ENCODE results near the gene PNPLA3. TPM values are rescaled to one million over a fixed set of nuclear protein-coding genes. Genes with fewer than 3 reads are reported as not detected.

PNPLA3 gene
- total and polyA plus RNA-seq, 2 of the 4 experiments (the other 2 are of a cell fraction) = 3.6 to 7.5 TPM

- Histone ChIP-seq H4K20me1 (ENCODE audit: insufficient read depth, low read length) (peaks cover 6% of the 10 kb centered on the region; the same call in 1 of the 2 replicates), H4K91ac (ENCODE audit: insufficient read depth, low read depth, low read length) (no peak overlapping the region), H2BK120ac (ENCODE audit: low read depth, low read length) (no peak overlapping the region), H2BK20ac (ENCODE audit: low read depth, low read length) (no peak overlapping the region), H3K4ac (ENCODE audit: low read depth, low read length) (no peak overlapping the region), H4K5ac (ENCODE audit: low read depth, low read length) (no peak overlapping the region), H3K27ac (ENCODE audit: insufficient read depth, low read length) (no peak overlapping the region), H3K79me1 (ENCODE audit: low read depth in 1 of 2, low read length in 2 of 2) (peaks cover 0 to 12% of the 10 kb centered on the region in 2 experiments; a peak in 2 of 4 replicates), H2AFZ (replicated peaks; ENCODE audit: low read length, poor library complexity) (no peak overlapping the region), H3K9me1 (ENCODE audit: insufficient read depth, low read length) (peaks cover 11% of the 10 kb centered on the region; the same call in 1 of the 2 replicates), H2AK9ac (replicated peaks; ENCODE audit: low read depth, low read length, poor library complexity) (no peak overlapping the region), H3K4me3 (ENCODE audit: insufficient read depth, low read depth, low read length) (no peak overlapping the region), H3K9ac (ENCODE audit: low read depth, low read length) (no peak overlapping the region), H3K27me3 (ENCODE audit: control insufficient read depth, insufficient read depth, low read length) (no peaks in the 10 kb centered on the region), H2AK5ac (ENCODE audit: low read depth, low read length) (no peak overlapping the region), H3K9me3 (ENCODE audit: control insufficient read depth, insufficient read depth, low read length) (no peaks in the 10 kb centered on the region), H2BK15ac (ENCODE audit: low read depth, low read length) (no peak overlapping the region), H3K4me2 (ENCODE audit: low read depth, low read length) (no peak overlapping the region), H3K36me3 (ENCODE audit: control insufficient read depth, insufficient read depth, low read length) (peaks cover 25% of the 10 kb centered on the region; the same call in 1 of the 2 replicates), H3K18ac (ENCODE audit: low read depth, low read length) (no peak overlapping the region), H3K56ac (ENCODE audit: extremely low read depth, insufficient read depth, low read length) (no peak overlapping the region), H3K23ac (ENCODE audit: low read depth, low read length) (no peak overlapping the region), H3K4me1 (ENCODE audit: control insufficient read depth, insufficient read depth, low read length) (peaks cover 2% of the 10 kb centered on the region; the same call in 1 of the 2 replicates), H3K14ac (replicated peaks; ENCODE audit: low read depth, low read length) (no peak overlapping the region), H2BK5ac (ENCODE audit: low read depth, low read length, poor library complexity, severe bottlenecking) (no peak overlapping the region), H4K8ac (ENCODE audit: low read depth in 2 of 2, low read length in 2 of 2) (no peak overlapping the region)
- no TSS peak for BruUV-seq (replicated peaks)
- DNase-seq (no peak), ATAC-seq (ENCODE audit: low read depth) (no peak)
- in situ Hi-C loops (cut with MboI; ENCODE audit: low sequenced_read_pairs) = no loop called here
- dilution Hi-C loops (cut with HindIII; ENCODE audit: low sequenced_read_pairs, unreplicated experiment) = no loop called here
- no peak for TF ChIP-seq SMC3 (IDR thresholded peaks at IDR 0.05; ENCODE audit: low read depth, low read length)
- TF ChIP-seq CTCF (conservative IDR thresholded peaks at IDR 0.05; ENCODE audit: low read depth, low read length) = no peak
- TF ChIP-seq ELK1 (IDR thresholded peaks at IDR 0.05; ENCODE audit: borderline replicate concordance, low read depth, low read length) = no peak
- no peak for TF ChIP-seq CHD1 (IDR thresholded peaks at IDR 0.05; ENCODE audit: low read depth, low read length)
- TF ChIP-seq FOS (IDR thresholded peaks at IDR 0.05; ENCODE audit: low read depth, low read length) = no peak
- TF ChIP-seq USF2 (IDR thresholded peaks at IDR 0.05; ENCODE audit: low read depth, low read length) = no peak
- TF ChIP-seq MAZ (IDR thresholded peaks at IDR 0.05; ENCODE audit: borderline replicate concordance, low read depth, low read length) = no peak
- ChIA-PET POLR2A (ENCODE audit: unreplicated experiment) (no interaction called here), CTCF (interaction anchor here (0.6 to 1.0 kb wide), 2 partner anchors 9 to 17 kb away, joined by 3 read pairs; no protein-coding TSS in a partner anchor)
- WGBS, 2 experiments (ENCODE audit: extremely low coverage in 2 of 2, insufficient read length in 1 of 2) = 83% methylated on average over 1 of the region's 6 CpGs; no CpG with 5 or more reads in 1 of the 2 experiments
- intact Hi-C loops (cut with micrococcal nuclease) = no loop called here
Measured at GRCh38 chr22:43928908-43929307, 5.3 kb downstream of the PNPLA3 start.
